ENCODE measurements around the gene SCAMP1.

The SCAMP1 gene

GRCh38 chr5:78497573-78498533 lies 137.4 kb downstream of the SCAMP1 start:
- no peak for DNase-seq

- no peak for DNase-seq
Measured at GRCh38 chr5:78499485-78499884, 139.1 kb downstream of the SCAMP1 start.

- no peak for DNase-seq
Measured at GRCh38 chr5:78500028-78500427, 139.6 kb downstream of the SCAMP1 start.

- no peak for DNase-seq
Measured at GRCh38 chr5:78500871-78501270, 140.5 kb downstream of the SCAMP1 start.

GRCh38 chr5:78501411-78502352 lies 141.3 kb downstream of the SCAMP1 start:
- DNase-seq = no peak

GRCh38 chr5:78503958-78504653 lies 143.7 kb downstream of the SCAMP1 start:
- DNase-seq = no peak

GRCh38 chr5:78504704-78505677 lies 144.6 kb downstream of the SCAMP1 start:
- no peak for DNase-seq

- no peak for DNase-seq
Measured at GRCh38 chr5:78505860-78506259, 145.4 kb downstream of the SCAMP1 start.

GRCh38 chr5:78506261-78507024 lies 146.0 kb downstream of the SCAMP1 start:
- DNase-seq = no peak

GRCh38 chr5:78507531-78507930 lies 147.1 kb downstream of the SCAMP1 start:
- DNase-seq = no peak

- DNase-seq = no peak
Measured at GRCh38 chr5:78508186-78508765, 147.9 kb downstream of the SCAMP1 start.

GRCh38 chr5:78509145-78509865 lies 148.9 kb downstream of the SCAMP1 start:
- no peak for DNase-seq

GRCh38 chr5:78509884-78510769 lies 149.7 kb downstream of the SCAMP1 start:
- peak; percentile 10 for DNase-seq

- DNase-seq = no peak
Measured at GRCh38 chr5:78511121-78511906, 150.9 kb downstream of the SCAMP1 start.

- DNase-seq = no peak
Measured at GRCh38 chr5:78512435-78512834, 152.0 kb downstream of the SCAMP1 start.

GRCh38 chr5:78513441-78513840 lies 153.0 kb downstream of the SCAMP1 start:
- DNase-seq = no peak

- DNase-seq = no peak
Measured at GRCh38 chr5:78514427-78515330, 154.3 kb downstream of the SCAMP1 start.
